Neural progenitor cell (in vitro differentiated cells): ENCODE data around the gene ASIC5.

Source experiments
- EZH2 ChIP-seq: fragments of 200-600 bp; sonication (generic); IDR thresholded peaks from 2 replicates; pipeline ENCODE4 v1.6.1; 2017; ENCODE audit warnings: antibody characterized with exemption, mild to moderate bottlenecking, moderate library complexity
- EZH2phosphoT487 ChIP-seq: fragments of 200-600 bp; sonication (generic); IDR thresholded peaks from 2 replicates; pipeline ENCODE4 v1.6.1; 2017; ENCODE audit warnings: antibody characterized with exemption
- TF ChIP-seq, protein P1 (sequence below): fragments of 200-600 bp; sonication (generic); IDR thresholded peaks from 2 replicates; pipeline ENCODE4 v1.5.1; 2017; ENCODE audit warnings: antibody characterized with exemption, mild to moderate bottlenecking

DNA sequence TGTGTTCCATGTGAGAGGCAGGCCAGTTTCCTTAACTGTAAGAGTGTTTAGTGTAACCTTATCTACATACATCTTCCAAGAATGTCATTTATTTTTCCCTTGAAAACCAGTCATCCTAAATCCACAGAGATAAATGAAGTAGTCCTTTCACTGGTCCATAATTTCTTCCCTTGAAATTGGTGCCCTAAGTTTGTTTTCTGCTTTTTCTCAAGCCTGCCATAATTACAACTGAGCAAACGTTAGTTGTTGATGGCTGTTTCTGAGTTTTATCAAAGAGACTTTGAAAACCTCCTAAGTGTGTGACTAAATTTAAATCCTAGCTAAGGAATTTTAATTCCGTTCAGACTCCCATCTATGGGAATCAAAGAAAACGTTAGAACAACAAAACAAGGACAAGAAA is 33.8 kb upstream of the ASIC5 start:
- TF ChIP-seq EZH2 (no peak), EZH2phosphoT487 (no peak)
- TF ChIP-seq, protein P1, sequence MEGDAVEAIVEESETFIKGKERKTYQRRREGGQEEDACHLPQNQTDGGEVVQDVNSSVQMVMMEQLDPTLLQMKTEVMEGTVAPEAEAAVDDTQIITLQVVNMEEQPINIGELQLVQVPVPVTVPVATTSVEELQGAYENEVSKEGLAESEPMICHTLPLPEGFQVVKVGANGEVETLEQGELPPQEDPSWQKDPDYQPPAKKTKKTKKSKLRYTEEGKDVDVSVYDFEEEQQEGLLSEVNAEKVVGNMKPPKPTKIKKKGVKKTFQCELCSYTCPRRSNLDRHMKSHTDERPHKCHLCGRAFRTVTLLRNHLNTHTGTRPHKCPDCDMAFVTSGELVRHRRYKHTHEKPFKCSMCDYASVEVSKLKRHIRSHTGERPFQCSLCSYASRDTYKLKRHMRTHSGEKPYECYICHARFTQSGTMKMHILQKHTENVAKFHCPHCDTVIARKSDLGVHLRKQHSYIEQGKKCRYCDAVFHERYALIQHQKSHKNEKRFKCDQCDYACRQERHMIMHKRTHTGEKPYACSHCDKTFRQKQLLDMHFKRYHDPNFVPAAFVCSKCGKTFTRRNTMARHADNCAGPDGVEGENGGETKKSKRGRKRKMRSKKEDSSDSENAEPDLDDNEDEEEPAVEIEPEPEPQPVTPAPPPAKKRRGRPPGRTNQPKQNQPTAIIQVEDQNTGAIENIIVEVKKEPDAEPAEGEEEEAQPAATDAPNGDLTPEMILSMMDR: no peak
